ENCODE data around the gene CORO2B. TPM values are rescaled to one million over a fixed set of nuclear protein-coding genes. Genes with fewer than 3 reads are reported as not detected.

The CORO2B gene
- total RNA-seq, 1 donor from 2014 or later, result not detected

- intact Hi-C loops (cut with micrococcal nuclease), result no loop called here
Observed at GRCh38 chr15:68719672-68720071, 140.9 kb downstream of the CORO2B start.

GRCh38 chr15:68721886-68722285 is 143.1 kb downstream of the CORO2B start:
- intact Hi-C loops (cut with micrococcal nuclease), result no loop called here

- intact Hi-C loops (cut with micrococcal nuclease), result no loop called here
Observed at GRCh38 chr15:68725736-68726135, 146.9 kb downstream of the CORO2B start.

GRCh38 chr15:68726246-68726645 is 147.5 kb downstream of the CORO2B start:
- intact Hi-C loops (cut with micrococcal nuclease), result no loop called here

- intact Hi-C loops (cut with micrococcal nuclease), result loop anchor here (1.0 to 2.0 kb wide), 3 partner anchors 53 to 145 kb away; no protein-coding TSS in a partner anchor
Observed at GRCh38 chr15:68729789-68730411, 151.1 kb downstream of the CORO2B start.

- intact Hi-C loops (cut with micrococcal nuclease), result loop anchor here (1.0 to 2.0 kb wide), 3 partner anchors 52 to 145 kb away; no protein-coding TSS in a partner anchor
Observed at GRCh38 chr15:68730471-68730919, 151.7 kb downstream of the CORO2B start.

GRCh38 chr15:68730976-68731897 is 152.4 kb downstream of the CORO2B start:
- intact Hi-C loops (cut with micrococcal nuclease), result loop anchor here (1.0 to 2.0 kb wide), 3 partner anchors 52 to 144 kb away; no protein-coding TSS in a partner anchor

- intact Hi-C loops (cut with micrococcal nuclease), result no loop called here
Observed at GRCh38 chr15:68732451-68732850, 153.7 kb downstream of the CORO2B start.

- intact Hi-C loops (cut with micrococcal nuclease), result no loop called here
Observed at GRCh38 chr15:68733666-68734065, 154.9 kb downstream of the CORO2B start.

- intact Hi-C loops (cut with micrococcal nuclease), result no loop called here
Observed at GRCh38 chr15:68734352-68734751, 155.6 kb downstream of the CORO2B start.

GRCh38 chr15:68734881-68735280 is 156.1 kb downstream of the CORO2B start:
- intact Hi-C loops (cut with micrococcal nuclease), result no loop called here

DNA sequence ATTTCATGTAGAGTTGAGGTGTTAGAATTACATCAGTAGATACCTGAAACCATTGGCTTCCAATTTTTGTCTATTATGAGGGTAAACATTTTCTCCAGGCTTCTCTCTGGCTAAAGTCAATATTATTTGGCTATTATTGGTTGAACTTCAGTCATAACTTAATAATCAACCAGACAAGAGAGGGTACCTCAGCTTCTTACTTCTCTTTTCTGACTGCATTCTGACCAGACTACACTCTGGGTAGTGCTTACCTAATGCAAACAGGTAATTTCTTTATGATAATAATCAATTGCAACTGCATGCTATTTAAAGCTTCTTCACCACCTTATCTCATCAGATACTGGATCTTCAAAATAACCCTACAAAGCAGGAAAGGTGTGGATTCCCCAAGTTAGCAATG is 156.8 kb downstream of the CORO2B start:
- intact Hi-C loops (cut with micrococcal nuclease), result no loop called here

DNA sequence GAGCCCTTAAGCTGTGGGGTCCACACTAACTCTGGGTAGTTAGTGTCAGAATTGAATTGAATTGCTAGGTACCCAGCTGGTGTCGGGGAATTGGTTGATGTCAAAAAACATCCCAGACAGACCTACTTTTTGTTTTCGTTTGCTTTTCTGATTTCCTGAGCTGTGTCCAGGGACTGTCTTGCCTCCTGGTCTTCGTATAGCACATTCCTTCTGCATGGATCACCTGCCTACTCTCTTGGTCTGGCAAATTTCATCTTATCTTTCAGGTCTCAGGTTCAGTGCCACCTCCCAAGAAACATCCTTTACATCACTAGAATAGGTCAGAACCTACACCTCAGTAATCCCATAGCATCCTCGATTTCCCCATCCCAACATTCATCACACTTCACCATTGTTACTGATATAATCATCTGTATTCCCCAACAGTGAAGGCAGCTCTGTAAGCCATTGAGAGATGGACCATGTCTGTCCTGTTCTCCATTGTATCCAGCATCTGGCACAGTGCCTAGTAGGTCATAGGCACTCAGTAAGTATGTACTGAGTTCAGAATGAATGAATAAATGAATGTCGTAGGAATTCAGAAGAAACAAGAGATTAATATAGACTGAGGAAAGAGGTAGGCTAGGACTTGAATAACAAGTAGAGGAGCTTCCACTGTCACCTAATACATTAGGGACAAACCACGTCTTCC is 160.7 kb downstream of the CORO2B start:
- intact Hi-C loops (cut with micrococcal nuclease), result no loop called here

DNA sequence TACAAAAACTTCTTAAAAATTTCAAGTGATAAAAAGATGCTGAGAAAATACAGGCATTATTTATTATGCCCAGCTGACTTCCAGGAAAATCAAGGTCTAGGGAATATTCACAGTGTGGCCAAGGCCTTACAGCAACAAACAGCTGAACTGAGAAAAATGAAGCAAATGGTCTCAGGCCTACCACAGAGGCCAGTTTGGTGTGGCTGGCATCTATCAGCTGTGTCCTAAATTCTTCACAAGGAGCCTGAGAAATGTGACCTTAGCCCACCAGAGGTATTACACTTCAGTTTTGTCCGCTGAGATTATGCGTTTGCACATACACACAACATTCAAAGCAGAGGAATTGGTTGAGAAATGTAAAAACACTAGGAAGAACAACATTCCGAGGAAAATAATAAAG is 164.5 kb downstream of the CORO2B start:
- intact Hi-C loops (cut with micrococcal nuclease), result no loop called here

DNA sequence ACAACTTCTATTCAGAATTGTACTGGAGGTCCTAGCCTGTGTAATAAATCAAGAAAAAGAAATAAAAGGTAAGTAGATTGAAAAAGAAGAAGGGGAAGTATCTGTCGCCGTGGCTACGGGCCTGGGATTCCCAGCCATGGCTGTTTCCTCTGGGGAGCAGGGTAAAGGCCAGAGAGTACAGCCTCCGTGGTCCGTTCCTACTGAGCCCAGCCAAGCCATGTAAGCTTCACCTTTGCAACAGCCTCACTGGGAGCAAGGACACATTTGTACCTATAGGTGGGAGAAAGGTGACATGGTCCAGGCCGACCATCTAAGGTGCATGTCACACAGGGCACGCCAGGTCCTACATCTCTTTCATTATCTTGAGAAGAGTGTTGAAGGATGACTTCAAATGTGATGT is 170.6 kb downstream of the CORO2B start:
- intact Hi-C loops (cut with micrococcal nuclease), result no loop called here

- intact Hi-C loops (cut with micrococcal nuclease), result no loop called here
Observed at GRCh38 chr15:68749793-68750192, 171.0 kb downstream of the CORO2B start.

GRCh38 chr15:68751622-68752021 is 172.8 kb downstream of the CORO2B start:
- intact Hi-C loops (cut with micrococcal nuclease), result no loop called here

- intact Hi-C loops (cut with micrococcal nuclease), result loop anchor here (2.0 kb wide), 1 partner anchor 61 kb away; no protein-coding TSS in a partner anchor
Observed at GRCh38 chr15:68755731-68756130, 176.9 kb downstream of the CORO2B start.

DNA sequence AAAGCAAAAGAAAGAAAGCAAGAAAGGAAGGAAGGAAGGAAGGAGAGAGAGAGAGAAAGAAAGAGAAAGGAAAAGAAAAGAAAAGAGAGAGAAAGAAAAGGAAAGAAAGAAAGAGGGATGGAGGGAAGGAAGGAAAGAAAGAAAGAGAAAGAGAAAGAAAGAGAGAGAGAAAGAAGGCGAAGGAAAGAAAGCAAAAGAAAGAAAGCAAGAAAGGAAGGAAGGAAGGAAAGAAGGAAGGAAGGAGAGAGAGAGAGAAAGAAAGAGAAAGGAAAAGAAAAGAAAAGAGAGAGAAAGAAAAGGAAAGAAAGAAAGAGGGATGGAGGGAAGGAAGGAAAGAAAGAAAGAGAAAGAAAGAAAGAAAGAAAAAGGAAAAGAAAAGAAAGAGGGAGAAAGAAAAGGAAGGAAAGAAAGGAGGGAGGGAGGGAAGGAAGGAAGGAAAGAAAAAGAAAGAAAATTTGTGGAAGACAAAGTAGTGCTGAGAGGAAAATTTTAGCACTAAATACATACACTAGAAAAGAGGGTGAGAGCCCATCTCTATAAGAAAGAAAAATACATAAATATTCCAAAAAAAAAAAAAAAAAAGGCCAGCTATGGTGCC is 181.3 kb downstream of the CORO2B start:
- intact Hi-C loops (cut with micrococcal nuclease), result loop anchor here (5.0 kb wide), 1 partner anchor 1418 kb away; no protein-coding TSS in a partner anchor

GRCh38 chr15:68763063-68763462 is 184.3 kb downstream of the CORO2B start:
- intact Hi-C loops (cut with micrococcal nuclease), result loop anchor here (5.0 kb wide), 1 partner anchor 1421 kb away; no protein-coding TSS in a partner anchor

- intact Hi-C loops (cut with micrococcal nuclease), result loop anchor here (5.0 kb wide), 1 partner anchor 1422 kb away; no protein-coding TSS in a partner anchor
Observed at GRCh38 chr15:68764090-68764489, 185.3 kb downstream of the CORO2B start.
